BLaER1 treated with 17β-estradiol and CSF1 and Interleukin-3, amounts not matched to agents 10 nM and 100 nM (cell line): ENCODE results near the gene PPP4R2.
A peak's percentile ranks its signal among the peaks of the same experiment; 100 is the strongest.

Source experiments
- H3K27ac ChIP-seq, 11 experiments: shearing (Covaris generic); formaldehyde crosslinking; 2 replicates each; pipeline ENCODE4 v1.8.1; 2022
- H3K27me3 ChIP-seq, 11 experiments: shearing (Covaris generic); formaldehyde crosslinking; 2 replicates each; pipeline ENCODE4 v1.8.1; 2022
- H3K36me3 ChIP-seq, 11 experiments: shearing (Covaris generic); formaldehyde crosslinking; 2 replicates each; pipeline ENCODE4 v1.8.1; 2022
- H3K4me1 ChIP-seq, 10 experiments: shearing (Covaris generic); formaldehyde crosslinking; 2 replicates each; pipeline ENCODE4 v1.8.1; 2022
- H3K4me2 ChIP-seq, 11 experiments: shearing (Covaris generic); formaldehyde crosslinking; 2 replicates each; pipeline ENCODE4 v1.8.1; 2022
- H3K4me3 ChIP-seq, 10 experiments: shearing (Covaris generic); formaldehyde crosslinking; 2 replicates each; pipeline ENCODE4 v1.8.1; 2022
- H3K9ac ChIP-seq, 11 experiments: shearing (Covaris generic); formaldehyde crosslinking; 2 replicates each; pipeline ENCODE4 v1.8.1; 2022
- H3K9me3 ChIP-seq, 11 experiments: shearing (Covaris generic); formaldehyde crosslinking; replicated peaks in 1 of 11; 2 replicates each; pipeline ENCODE4 v1.8.1; 2022
- H4K20me1 ChIP-seq, 11 experiments: shearing (Covaris generic); formaldehyde crosslinking; 2 replicates each; pipeline ENCODE4 v1.8.1; 2022
- Cebpa-rat ChIP-seq, 11 experiments: shearing (Covaris generic); IDR thresholded peaks; 2 replicates each; pipeline ENCODE4 v1.8.1; 2022

The PPP4R2 gene, protein sequence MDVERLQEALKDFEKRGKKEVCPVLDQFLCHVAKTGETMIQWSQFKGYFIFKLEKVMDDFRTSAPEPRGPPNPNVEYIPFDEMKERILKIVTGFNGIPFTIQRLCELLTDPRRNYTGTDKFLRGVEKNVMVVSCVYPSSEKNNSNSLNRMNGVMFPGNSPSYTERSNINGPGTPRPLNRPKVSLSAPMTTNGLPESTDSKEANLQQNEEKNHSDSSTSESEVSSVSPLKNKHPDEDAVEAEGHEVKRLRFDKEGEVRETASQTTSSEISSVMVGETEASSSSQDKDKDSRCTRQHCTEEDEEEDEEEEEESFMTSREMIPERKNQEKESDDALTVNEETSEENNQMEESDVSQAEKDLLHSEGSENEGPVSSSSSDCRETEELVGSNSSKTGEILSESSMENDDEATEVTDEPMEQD

DNA sequence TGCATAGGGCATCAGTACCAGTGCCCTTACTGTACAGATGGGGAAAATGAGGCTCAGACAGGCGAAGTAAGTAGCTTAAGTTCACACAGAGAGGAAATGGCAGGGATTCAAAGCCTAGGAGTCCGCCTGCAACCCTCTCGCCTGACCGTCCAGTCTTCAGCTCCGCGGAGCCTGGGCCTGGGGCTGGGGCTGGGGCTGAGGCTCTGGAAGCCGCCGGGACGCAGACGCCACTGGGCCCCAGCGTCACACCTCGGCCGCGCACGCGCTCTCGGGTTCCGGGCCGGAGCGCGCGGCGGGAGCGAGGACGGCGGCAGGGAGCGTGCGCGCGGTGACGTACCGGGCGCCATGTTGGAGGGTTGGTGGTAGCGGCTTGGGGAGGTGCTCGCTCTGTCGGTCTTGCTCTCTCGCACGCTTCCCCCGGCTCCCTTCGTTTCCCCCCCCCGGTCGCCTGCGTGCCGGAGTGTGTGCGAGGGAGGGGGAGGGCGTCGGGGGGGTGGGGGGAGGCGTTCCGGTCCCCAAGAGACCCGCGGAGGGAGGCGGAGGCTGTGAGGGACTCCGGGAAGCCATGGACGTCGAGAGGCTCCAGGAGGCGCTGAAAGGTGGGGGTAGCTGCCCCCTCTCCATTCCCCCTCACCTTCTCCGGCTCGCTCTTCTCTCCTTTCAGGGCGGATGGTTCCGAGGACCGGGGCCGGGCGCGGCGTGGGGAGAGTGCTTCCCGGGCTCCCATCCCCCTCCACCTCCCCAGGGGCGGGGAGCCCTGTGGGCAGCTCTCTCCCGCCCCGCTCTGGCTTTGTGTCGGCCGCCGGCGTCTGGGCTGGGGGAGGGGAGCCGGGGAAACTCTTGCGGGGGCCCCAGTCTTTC, at the start of gene PPP4R2:
PPP4R2 (plus strand) TSS at position 339 of the 861 bp plus-strand sequence; CDS start at position 566, 227 bp downstream.
- no peak for TF ChIP-seq Cebpa-rat (IDR thresholded peaks at IDR 0.05)
- H3K9ac ChIP-seq: peak within 1 kb of the TSS; percentile 95 to 98 (median 98)
- peak within 1 kb of the TSS; percentile 80 to 95 (median 90) for H3K4me3 ChIP-seq
- H3K9me3 ChIP-seq: no peaks in the 10 kb centered on the region; a peak in 1 of 22 replicates
- peak within 1 kb of the TSS; percentile 87 to 99 (median 97) for H3K27ac ChIP-seq
- H3K4me1 ChIP-seq: peaks cover 34 to 43% (median 41%) of the 10 kb centered on the region in 10 experiments
- H3K36me3 ChIP-seq: peaks cover 33 to 38% (median 36%) of the 10 kb centered on the region in 11 experiments
- peaks cover 36 to 45% (median 41%) of the 10 kb centered on the region in 11 experiments; a peak in 21 of 22 replicates for H4K20me1 ChIP-seq
- H3K4me2 ChIP-seq: peak within 1 kb of the TSS; percentile 79 to 100 (median 92)
- H3K27me3 ChIP-seq: no peaks in the 10 kb centered on the region

DNA sequence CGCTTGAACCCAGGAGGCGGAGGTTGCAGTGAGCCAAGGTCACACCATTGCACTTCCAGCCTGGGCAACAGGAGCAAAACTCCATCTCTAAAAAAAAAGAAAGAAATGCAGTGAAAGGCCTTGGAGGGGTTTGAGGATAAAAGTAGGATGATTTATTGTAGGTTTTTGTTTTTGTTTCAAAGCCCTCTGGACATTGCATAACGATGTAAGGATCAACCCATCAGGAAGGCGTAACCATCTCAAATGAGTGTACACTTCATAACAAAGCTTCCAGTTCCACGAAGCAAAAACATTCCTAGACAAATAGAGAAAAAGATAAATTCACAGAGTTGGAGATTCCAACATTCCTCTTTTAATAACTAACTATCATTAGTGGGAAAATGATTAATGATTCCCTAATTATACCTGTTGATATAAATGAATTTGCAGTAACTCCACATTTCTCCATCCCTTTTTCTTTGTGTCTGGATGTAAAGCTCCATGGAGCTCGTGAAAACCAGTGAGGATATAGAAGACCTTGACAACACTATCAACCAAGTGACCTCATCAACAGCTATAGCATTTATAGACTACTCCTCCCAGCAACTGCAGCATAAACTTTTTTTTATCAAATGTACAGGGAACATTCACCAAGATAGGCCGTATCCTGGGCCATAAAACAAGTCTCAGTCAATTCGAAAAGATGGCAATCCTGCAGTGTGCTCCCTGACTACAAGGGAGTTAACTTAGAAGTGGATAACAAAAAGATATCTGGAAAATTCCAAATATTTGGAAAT, 48.7 kb upstream of the PPP4R2 start:
- H3K9ac ChIP-seq: no peak overlapping the region
- no peaks in the 10 kb centered on the region for H3K36me3 ChIP-seq
- H3K9me3 ChIP-seq: 0 out of 22 replicates have a peak, but pooled peaks cover 0 to 5% (median 0%) of the 10 kb centered on the region in 11 experiments
- H3K27me3 ChIP-seq: no peaks in the 10 kb centered on the region
- no peak overlapping the region for H3K4me2 ChIP-seq
- no peak for TF ChIP-seq Cebpa-rat (IDR thresholded peaks at IDR 0.05)
- no peak overlapping the region for H3K27ac ChIP-seq
- no peak overlapping the region for H3K4me3 ChIP-seq
- H4K20me1 ChIP-seq: no peaks in the 10 kb centered on the region
- peaks cover 11 to 52% (median 35%) of the 10 kb centered on the region in 10 experiments for H3K4me1 ChIP-seq

DNA sequence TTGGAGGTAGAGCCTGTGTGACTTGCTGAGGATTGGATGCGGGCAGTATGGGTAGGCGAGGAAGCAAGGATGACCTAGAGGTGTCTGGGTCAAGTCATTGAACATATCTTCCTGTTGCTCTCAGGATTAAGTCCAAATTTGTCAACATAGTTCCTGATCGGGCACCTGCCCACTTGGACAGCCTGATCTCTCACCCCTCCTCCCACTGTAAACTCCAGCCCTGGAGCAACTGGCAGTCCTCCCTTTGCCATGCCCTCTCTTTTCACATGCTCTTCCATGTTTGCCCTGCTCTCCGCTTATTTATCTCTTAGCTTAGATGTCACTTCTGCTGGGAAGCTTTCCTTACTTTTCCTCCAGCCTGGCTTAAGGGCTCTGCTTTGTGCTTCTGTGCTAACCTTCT, 47.6 kb upstream of the PPP4R2 start:
- Histone ChIP-seq H3K9me3 (0 out of 22 replicates have a peak, but pooled peaks cover 0 to 5% (median 0%) of the 10 kb centered on the region in 11 experiments), H4K20me1 (no peaks in the 10 kb centered on the region), H3K4me3 (no peak overlapping the region), H3K4me1 (peaks cover 11 to 57% (median 41%) of the 10 kb centered on the region in 10 experiments), H3K27me3 (no peaks in the 10 kb centered on the region), H3K36me3 (no peaks in the 10 kb centered on the region), H3K27ac (no peak overlapping the region), H3K4me2 (no peak overlapping the region), H3K9ac (no peak overlapping the region)
- no peak for TF ChIP-seq Cebpa-rat (IDR thresholded peaks at IDR 0.05)

DNA sequence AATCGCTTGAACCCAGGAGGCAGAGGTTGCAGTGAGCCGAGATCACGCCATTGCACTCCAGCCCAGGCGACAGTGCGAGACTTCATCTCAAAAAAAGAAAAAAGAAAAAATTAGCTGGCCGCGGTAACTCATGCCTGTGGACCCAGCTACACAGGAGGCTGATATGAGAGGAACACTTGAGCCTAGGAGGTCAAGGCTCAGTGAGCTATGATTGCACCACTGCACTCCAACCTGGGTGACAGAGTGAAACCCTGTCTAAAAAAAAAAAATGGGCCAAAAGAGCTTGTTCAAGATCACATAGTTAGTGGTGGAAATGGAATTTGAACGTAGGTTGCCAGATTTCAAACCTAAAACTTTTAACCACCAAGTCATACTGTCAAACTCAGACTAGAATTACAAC, 46.2 kb upstream of the PPP4R2 start:
- H4K20me1 ChIP-seq: no peaks in the 10 kb centered on the region
- no peak overlapping the region for H3K27ac ChIP-seq
- no peaks in the 10 kb centered on the region for H3K36me3 ChIP-seq
- no peaks in the 10 kb centered on the region for H3K27me3 ChIP-seq
- peak overlapping the region in 8 of 11 experiments; percentile 7 to 55 (median 40); a peak in 13 of 22 replicates for H3K4me2 ChIP-seq
- H3K4me1 ChIP-seq: peaks cover 10 to 46% (median 34%) of the 10 kb centered on the region in 10 experiments
- no peak overlapping the region for H3K9ac ChIP-seq
- H3K4me3 ChIP-seq: no peak overlapping the region
- no peak for TF ChIP-seq Cebpa-rat (IDR thresholded peaks at IDR 0.05)
- H3K9me3 ChIP-seq: no peaks in the 10 kb centered on the region

DNA sequence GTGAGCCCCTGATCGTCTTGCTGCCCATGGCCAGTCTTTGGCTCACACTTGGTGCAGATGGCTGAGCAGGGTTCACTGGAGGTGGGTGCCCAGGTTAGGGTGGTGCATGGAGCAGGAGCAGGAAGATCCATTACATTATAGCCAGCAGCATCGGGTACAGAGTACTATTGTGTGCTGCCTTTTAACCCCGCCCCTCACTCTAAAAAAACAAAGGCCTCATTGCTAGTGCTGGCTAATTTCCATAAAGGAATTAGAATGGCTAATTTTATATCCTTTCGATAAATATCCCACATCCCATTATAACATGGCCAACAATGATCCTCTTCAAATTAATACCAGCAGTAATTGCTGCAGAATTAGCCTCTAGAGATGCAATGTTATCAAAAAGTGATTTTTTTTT, 45.8 kb upstream of the PPP4R2 start:
- Histone ChIP-seq H3K36me3 (no peaks in the 10 kb centered on the region), H3K4me2 (peak overlapping the region in 8 of 11 experiments; percentile 7 to 55 (median 40); a peak in 13 of 22 replicates)
- no peak for TF ChIP-seq Cebpa-rat (IDR thresholded peaks at IDR 0.05)

DNA sequence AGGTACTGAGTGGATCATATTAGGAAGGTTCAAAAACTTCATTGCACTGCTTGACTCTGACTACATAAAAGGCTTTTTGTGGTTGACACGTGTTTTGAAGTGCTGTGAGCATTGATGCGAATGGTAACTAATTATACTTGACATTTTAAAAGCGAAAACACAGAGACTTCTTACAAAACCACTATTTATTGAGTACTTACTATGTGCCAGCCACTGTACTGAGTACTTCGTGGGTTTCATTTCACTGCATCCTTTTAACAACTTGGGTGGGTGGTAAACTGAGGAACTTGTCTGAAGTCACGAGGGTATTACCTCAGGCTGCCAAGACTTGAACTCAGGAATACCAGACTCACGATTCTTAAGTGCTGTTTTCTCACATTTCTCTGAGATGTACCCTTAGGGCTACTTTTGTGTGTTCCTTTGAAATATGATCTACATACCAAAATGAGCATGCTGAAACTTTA, 45.3 kb upstream of the PPP4R2 start:
- no peak for TF ChIP-seq Cebpa-rat (IDR thresholded peaks at IDR 0.05)
- no peaks in the 10 kb centered on the region for H3K36me3 ChIP-seq
- no peaks in the 10 kb centered on the region for H3K27me3 ChIP-seq
- H3K4me1 ChIP-seq: peaks cover under 1 to 37% (median 24%) of the 10 kb centered on the region in 10 experiments; a peak in 19 of 20 replicates
- H3K9ac ChIP-seq: no peak overlapping the region
- no peak overlapping the region for H3K4me3 ChIP-seq
- H3K4me2 ChIP-seq: peak overlapping the region in 5 of 11 experiments; percentile 7 to 50 (median 20); a peak in 7 of 22 replicates
- no peak overlapping the region for H3K27ac ChIP-seq
- H4K20me1 ChIP-seq: no peaks in the 10 kb centered on the region
- H3K9me3 ChIP-seq: no peaks in the 10 kb centered on the region

More for the DNA sequence above, 45.8 kb upstream of the PPP4R2 start:
- H3K4me1 ChIP-seq: peaks cover 6 to 41% (median 29%) of the 10 kb centered on the region in 10 experiments
- no peak overlapping the region for H3K4me3 ChIP-seq
- H3K27ac ChIP-seq: no peak overlapping the region
- H3K9me3 ChIP-seq: no peaks in the 10 kb centered on the region
- H3K9ac ChIP-seq: no peak overlapping the region
- no peaks in the 10 kb centered on the region for H4K20me1 ChIP-seq
- H3K27me3 ChIP-seq: no peaks in the 10 kb centered on the region

DNA sequence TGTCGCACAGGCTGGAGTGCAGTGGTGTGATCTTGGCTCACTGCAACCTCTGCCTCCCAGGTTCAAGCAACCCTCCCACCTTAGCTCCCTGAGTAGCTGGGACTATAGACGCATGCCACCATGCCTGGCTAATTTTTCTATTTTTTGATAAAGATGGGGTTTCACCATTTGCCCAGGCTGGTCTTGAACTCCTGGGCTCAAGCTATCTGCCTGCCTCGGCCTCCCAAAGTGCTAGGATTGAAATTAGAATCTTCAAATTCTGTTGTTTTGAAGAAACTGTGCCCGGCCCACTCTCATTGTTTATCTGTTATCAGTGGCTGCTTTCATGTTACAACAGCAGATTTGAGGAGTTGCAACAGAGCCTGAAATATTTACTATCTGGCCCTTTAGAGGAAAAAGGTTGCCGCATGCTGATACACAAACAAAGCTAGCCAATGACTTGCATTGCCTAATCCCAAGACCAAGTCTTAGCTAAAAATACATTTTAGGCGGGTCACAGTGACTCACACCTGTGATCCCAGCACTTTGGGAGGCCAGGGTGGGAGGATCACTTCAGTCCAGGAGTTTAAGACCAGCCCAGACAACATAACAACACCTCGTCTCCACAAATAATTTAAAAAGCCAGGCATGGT, 43.2 kb upstream of the PPP4R2 start:
- H4K20me1 ChIP-seq: no peaks in the 10 kb centered on the region
- peak overlapping the region in 5 of 11 experiments; percentile 0 to 14 (median 4); a peak in 2 of 22 replicates for H3K4me2 ChIP-seq
- TF ChIP-seq Cebpa-rat (IDR thresholded peaks at IDR 0.05): peak in 1 of 11 experiments; percentile 22; a peak in 1 of 22 replicates
- H3K27me3 ChIP-seq: no peaks in the 10 kb centered on the region
- no peak overlapping the region for H3K9ac ChIP-seq
- H3K9me3 ChIP-seq: no peaks in the 10 kb centered on the region
- H3K36me3 ChIP-seq: no peaks in the 10 kb centered on the region
- no peak overlapping the region for H3K4me3 ChIP-seq
- H3K4me1 ChIP-seq: peaks cover 0 to 33% (median 22%) of the 10 kb centered on the region in 10 experiments; a peak in 13 of 20 replicates
- no peak overlapping the region; a peak in 1 of 22 replicates for H3K27ac ChIP-seq

DNA sequence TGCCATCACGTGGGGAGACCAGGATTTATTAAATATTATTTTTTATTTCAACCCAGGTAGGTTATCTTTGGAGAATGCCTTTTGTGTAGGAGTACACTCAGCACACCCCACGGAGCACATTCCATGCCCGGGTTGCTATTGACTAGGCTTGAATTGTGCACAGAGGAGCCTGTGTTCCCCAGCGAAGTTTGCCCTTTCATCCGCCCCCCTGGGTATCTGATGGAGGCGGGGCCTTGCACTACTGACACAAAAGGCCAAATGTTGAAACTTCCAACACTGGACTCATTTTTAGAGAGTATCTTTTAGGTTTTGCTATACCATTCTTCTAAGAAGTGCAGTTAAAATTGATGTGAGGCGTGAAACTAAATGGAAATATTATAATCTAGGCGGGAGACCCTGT, 39.3 kb upstream of the PPP4R2 start:
- H3K4me2 ChIP-seq: no peak overlapping the region

More for the DNA sequence above, 39.3 kb upstream of the PPP4R2 start:
- no peaks in the 10 kb centered on the region for H3K36me3 ChIP-seq
- no peaks in the 10 kb centered on the region for H3K9me3 ChIP-seq
- H4K20me1 ChIP-seq: no peaks in the 10 kb centered on the region
- H3K4me3 ChIP-seq: no peak overlapping the region
- no peak overlapping the region for H3K9ac ChIP-seq
- TF ChIP-seq Cebpa-rat (IDR thresholded peaks at IDR 0.05): no peak
- no peaks in the 10 kb centered on the region for H3K27me3 ChIP-seq
- no peak overlapping the region for H3K27ac ChIP-seq
- H3K4me1 ChIP-seq: peaks cover 0 to 17% (median 11%) of the 10 kb centered on the region in 10 experiments; a peak in 9 of 20 replicates
